SK-N-SH treated with all-trans-retinoic acid at 6 μM for 48 hours (cell line): Measurements from ENCODE around the gene TMEM143.

Experiments used
- ATAC-seq: fragments of 200-7000 bp; cut with Tn5 transposase; 3 replicates; pipeline ENCODE4 v1.9.1; 2020; ENCODE audit warnings: mild to moderate bottlenecking, moderate library complexity
- ARNTL ChIP-seq: fragments of 450-650 bp; formaldehyde crosslinking; IDR thresholded peaks from 2 replicates; pipeline ENCODE4 v1.5.0; 2020; ENCODE audit warnings: low read depth, mild to moderate bottlenecking, moderate library complexity, borderline replicate concordance
- BACH2 ChIP-seq: fragments of 250-450 bp; sonication (Bioruptor Pico); IDR thresholded peaks from 2 replicates; pipeline ENCODE4 v1.9.0; 2021; ENCODE audit warnings: mild to moderate bottlenecking, borderline replicate concordance
- CSDC2 ChIP-seq: fragments of 250-450 bp; sonication (Bioruptor Pico); IDR thresholded peaks from 2 replicates; pipeline ENCODE4 v1.5.0; 2020; ENCODE audit warnings: mild to moderate bottlenecking, moderate library complexity
- ESRRG ChIP-seq: fragments of 250-450 bp; sonication (Bioruptor Pico); IDR thresholded peaks from 2 replicates; pipeline ENCODE4 v1.6.1; 2021; ENCODE audit warnings: mild to moderate bottlenecking
- GLIS3 ChIP-seq: fragments of 250-450 bp; sonication (Bioruptor Pico); IDR thresholded peaks from 2 replicates; pipeline ENCODE4 v1.5.0; 2020; ENCODE audit warnings: mild to moderate bottlenecking, moderate library complexity
- ISL1 ChIP-seq: fragments of 250-450 bp; sonication (Bioruptor Pico); IDR thresholded peaks from 2 replicates; pipeline ENCODE4 v2.1.2; 2022; ENCODE audit warnings: mild to moderate bottlenecking, moderate library complexity
- OSR1 ChIP-seq: fragments of 250-450 bp; sonication (Bioruptor Pico); IDR thresholded peaks from 2 replicates; pipeline ENCODE4 v1.8.0; 2022; ENCODE audit warnings: moderate library complexity, mild to moderate bottlenecking, inconsistent platforms
- PATZ1 ChIP-seq: fragments of 250-450 bp; sonication (Bioruptor Pico); IDR thresholded peaks from 2 replicates; pipeline ENCODE4 v1.8.0; 2020; ENCODE audit warnings: mild to moderate bottlenecking, moderate library complexity, borderline replicate concordance
- POU6F1 ChIP-seq: fragments of 250-450 bp; sonication (Bioruptor Pico); IDR thresholded peaks from 2 replicates; pipeline ENCODE4 v1.8.0; 2021; ENCODE audit warnings: low read depth, mild to moderate bottlenecking, moderate library complexity, borderline replicate concordance
- PPARA ChIP-seq: fragments of 250-450 bp; sonication (Bioruptor Pico); IDR thresholded peaks from 2 replicates; pipeline ENCODE4 v1.5.0; 2020; ENCODE audit warnings: mild to moderate bottlenecking, borderline replicate concordance
- RARB ChIP-seq: fragments of 250-450 bp; sonication (Bioruptor Pico); IDR thresholded peaks from 2 replicates; pipeline ENCODE4 v1.8.0; 2021; ENCODE audit warnings: mild to moderate bottlenecking, moderate library complexity
- SNAI2 ChIP-seq: fragments of 250-450 bp; sonication (Bioruptor Pico); IDR thresholded peaks from 2 replicates; pipeline ENCODE4 v1.5.0; 2020; ENCODE audit warnings: mild to moderate bottlenecking, moderate library complexity
- TOX ChIP-seq: fragments of 250-450 bp; sonication (Bioruptor Pico); IDR thresholded peaks from 2 replicates; pipeline ENCODE4 v1.8.0; 2021; ENCODE audit warnings: mild to moderate bottlenecking, moderate library complexity, borderline replicate concordance
- ZC3H10 ChIP-seq: fragments of 250-450 bp; sonication (Bioruptor Pico); IDR thresholded peaks from 2 replicates; pipeline ENCODE4 v1.5.1; 2021; ENCODE audit warnings: mild to moderate bottlenecking, moderate library complexity
- ZFP3 ChIP-seq: fragments of 250-450 bp; sonication (Bioruptor Pico); IDR thresholded peaks from 2 replicates; pipeline ENCODE4 v1.5.0; 2020; ENCODE audit warnings: mild to moderate bottlenecking, moderate library complexity
- ZFP30 ChIP-seq: fragments of 450-650 bp; formaldehyde crosslinking; IDR thresholded peaks from 2 replicates; pipeline ENCODE4 v1.5.0; 2022; ENCODE audit warnings: mild to moderate bottlenecking, moderate library complexity
- ZNF565 ChIP-seq: fragments of 450-650 bp; formaldehyde crosslinking; conservative IDR thresholded peaks from 2 replicates; pipeline ENCODE4 v1.5.0; 2020; ENCODE audit warnings: low read depth, mild to moderate bottlenecking, moderate library complexity
- ZNF70 ChIP-seq: fragments of 450-650 bp; formaldehyde crosslinking; IDR thresholded peaks from 2 replicates; pipeline ENCODE4 v1.5.0; 2020; ENCODE audit warnings: mild to moderate bottlenecking, moderate library complexity
- ZNF8 ChIP-seq: fragments of 450-650 bp; formaldehyde crosslinking; IDR thresholded peaks from 2 replicates; pipeline ENCODE4 v1.5.0; 2020; ENCODE audit warnings: mild to moderate bottlenecking, moderate library complexity
- TF ChIP-seq, protein P1 (sequence below): fragments of 250-450 bp; sonication (Bioruptor Pico); IDR thresholded peaks from 2 replicates; pipeline ENCODE4 v1.5.1; 2021; ENCODE audit warnings: mild to moderate bottlenecking, moderate library complexity
- TF ChIP-seq, protein P2 (sequence below): fragments of 250-450 bp; sonication (Bioruptor Pico); IDR thresholded peaks from 2 replicates; pipeline ENCODE4 v1.5.1; 2020; ENCODE audit warnings: low read depth, mild to moderate bottlenecking, moderate library complexity

Gene TMEM143

DNA sequence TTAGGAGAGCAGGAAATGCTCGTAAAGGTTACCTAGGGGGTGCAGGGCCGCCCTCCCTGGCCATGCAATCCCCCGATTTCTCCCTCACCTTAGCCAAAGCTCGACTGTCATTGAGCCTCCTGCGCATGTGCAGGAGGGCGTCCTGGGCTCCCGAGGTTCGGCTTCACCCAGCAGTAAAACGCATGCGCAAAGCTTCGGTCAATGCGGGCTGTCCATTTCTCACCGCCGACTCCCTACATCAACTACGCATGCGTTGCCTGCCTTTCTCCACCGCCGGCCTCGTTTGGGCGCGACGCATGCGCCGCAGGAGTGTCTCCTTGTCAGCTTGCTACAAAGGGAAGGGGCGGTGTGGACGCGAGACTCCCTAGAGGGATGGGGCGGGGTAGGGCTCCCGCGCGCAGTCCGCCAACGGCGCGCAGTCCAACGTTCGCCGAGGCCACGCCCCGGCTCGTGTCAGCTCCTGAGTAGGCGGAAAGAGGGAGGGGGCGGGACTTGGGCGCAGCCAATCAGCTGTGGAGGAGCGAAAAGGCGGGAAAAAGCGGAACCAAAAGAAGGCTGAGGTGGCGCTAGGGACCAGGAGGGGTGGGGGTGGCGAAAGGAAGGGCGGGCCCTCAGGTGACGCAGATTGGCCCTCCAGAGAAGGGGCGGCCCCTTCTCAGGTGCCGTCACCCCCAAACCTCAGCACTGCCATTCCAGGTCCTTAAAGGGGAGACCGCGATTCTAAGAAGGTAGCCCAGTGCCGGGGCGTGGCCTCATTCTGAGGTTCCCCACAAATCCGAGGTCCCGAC lies at the start of gene TMEM143, which contains the start of gene SYNGR4:
TMEM143 (minus strand) TSS at position 131 of the 788 bp plus-strand sequence; CDS start at position 111, 20 bp downstream.
SYNGR4 (plus strand) TSS at position 558 of the 788 bp plus-strand sequence. CDS start 1,476 bp downstream, outside the sequence.
- TF ChIP-seq ZFP3 (CRISPR knock-in tag) (no peak), TOX (CRISPR knock-in tag) (no peak), PPARA (CRISPR knock-in tag) (no peak), PATZ1 (CRISPR knock-in tag) (no peak), BACH2 (no peak), GLIS3 (CRISPR knock-in tag) (no peak), ZC3H10 (CRISPR knock-in tag) (no peak), ZFP30 (CRISPR knock-in tag) (no peak), ZNF8 (CRISPR knock-in tag) (no peak), ARNTL (CRISPR knock-in tag) (no peak), ISL1 (CRISPR knock-in tag) (no peak)
- TF ChIP-seq, all 23 proteins: peak for 0
- peak; percentile 88 for ATAC-seq

DNA sequence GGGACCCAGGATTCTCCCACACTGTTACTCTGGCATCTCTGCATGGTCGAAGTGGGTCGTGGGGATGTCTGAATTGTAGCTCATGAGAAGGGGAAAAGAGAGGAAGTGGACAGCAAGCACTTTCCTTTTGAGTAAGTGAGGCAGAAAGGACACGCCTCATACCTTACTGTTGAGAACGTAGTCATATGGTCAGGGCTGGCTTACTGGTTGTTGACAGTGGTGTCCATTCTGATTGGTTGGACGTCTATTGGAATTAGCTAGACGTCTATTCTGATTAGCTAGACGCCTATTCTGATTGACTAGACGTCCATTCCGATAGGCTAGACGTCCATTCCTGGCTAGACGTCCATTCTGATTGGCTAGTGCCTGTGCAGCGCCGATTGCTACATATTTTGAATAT lies 42.1 kb upstream of the TMEM143 start:
- ATAC-seq = no peak
- TF ChIP-seq ISL1 (CRISPR knock-in tag) (no peak), SNAI2 (no peak), TOX (CRISPR knock-in tag) (no peak), CSDC2 (CRISPR knock-in tag) (no peak), ARNTL (CRISPR knock-in tag) (no peak), ZNF70 (CRISPR knock-in tag) (no peak), ZNF8 (CRISPR knock-in tag) (no peak), GLIS3 (CRISPR knock-in tag) (no peak), ZFP30 (CRISPR knock-in tag) (no peak), ZNF565 (no peak), RARB (CRISPR knock-in tag) (no peak), BACH2 (no peak), PPARA (CRISPR knock-in tag) (no peak), ESRRG (no peak), ZFP3 (CRISPR knock-in tag) (no peak), PATZ1 (CRISPR knock-in tag) (no peak), POU6F1 (CRISPR knock-in tag) (no peak)
- TF ChIP-seq, protein P1, sequence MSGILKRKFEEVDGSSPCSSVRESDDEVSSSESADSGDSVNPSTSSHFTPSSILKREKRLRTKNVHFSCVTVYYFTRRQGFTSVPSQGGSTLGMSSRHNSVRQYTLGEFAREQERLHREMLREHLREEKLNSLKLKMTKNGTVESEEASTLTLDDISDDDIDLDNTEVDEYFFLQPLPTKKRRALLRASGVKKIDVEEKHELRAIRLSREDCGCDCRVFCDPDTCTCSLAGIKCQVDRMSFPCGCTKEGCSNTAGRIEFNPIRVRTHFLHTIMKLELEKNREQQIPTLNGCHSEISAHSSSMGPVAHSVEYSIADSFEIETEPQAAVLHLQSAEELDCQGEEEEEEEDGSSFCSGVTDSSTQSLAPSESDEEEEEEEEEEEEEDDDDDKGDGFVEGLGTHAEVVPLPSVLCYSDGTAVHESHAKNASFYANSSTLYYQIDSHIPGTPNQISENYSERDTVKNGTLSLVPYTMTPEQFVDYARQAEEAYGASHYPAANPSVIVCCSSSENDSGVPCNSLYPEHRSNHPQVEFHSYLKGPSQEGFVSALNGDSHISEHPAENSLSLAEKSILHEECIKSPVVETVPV (CRISPR knock-in tag) = no peak
- TF ChIP-seq, protein P2, sequence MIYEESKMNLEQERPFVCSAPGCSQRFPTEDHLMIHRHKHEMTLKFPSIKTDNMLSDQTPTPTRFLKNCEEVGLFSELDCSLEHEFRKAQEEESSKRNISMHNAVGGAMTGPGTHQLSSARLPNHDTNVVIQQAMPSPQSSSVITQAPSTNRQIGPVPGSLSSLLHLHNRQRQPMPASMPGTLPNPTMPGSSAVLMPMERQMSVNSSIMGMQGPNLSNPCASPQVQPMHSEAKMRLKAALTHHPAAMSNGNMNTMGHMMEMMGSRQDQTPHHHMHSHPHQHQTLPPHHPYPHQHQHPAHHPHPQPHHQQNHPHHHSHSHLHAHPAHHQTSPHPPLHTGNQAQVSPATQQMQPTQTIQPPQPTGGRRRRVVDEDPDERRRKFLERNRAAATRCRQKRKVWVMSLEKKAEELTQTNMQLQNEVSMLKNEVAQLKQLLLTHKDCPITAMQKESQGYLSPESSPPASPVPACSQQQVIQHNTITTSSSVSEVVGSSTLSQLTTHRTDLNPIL = no peak

GRCh38 chr19:48405010-48405659 lies 41.4 kb upstream of the TMEM143 start:
- no peak for ATAC-seq
- no peak for TF ChIP-seq ZC3H10 (CRISPR knock-in tag)
- TF ChIP-seq RARB (CRISPR knock-in tag) = no peak
- no peak for TF ChIP-seq ZNF8 (CRISPR knock-in tag)
- no peak for TF ChIP-seq ZFP30 (CRISPR knock-in tag)
- TF ChIP-seq ISL1 (CRISPR knock-in tag) = no peak
- TF ChIP-seq BACH2 = no peak
- no peak for TF ChIP-seq ZNF70 (CRISPR knock-in tag)
- no peak for TF ChIP-seq PATZ1 (CRISPR knock-in tag)
- TF ChIP-seq ARNTL (CRISPR knock-in tag) = no peak
- TF ChIP-seq CSDC2 (CRISPR knock-in tag) = no peak
- no peak for TF ChIP-seq POU6F1 (CRISPR knock-in tag)
- no peak for TF ChIP-seq ZFP3 (CRISPR knock-in tag)
- TF ChIP-seq OSR1 (CRISPR knock-in tag) = no peak
- TF ChIP-seq ESRRG = no peak
